Keratinocyte (primary cell): ENCODE results near the gene ALK. TPM values are rescaled to one million over a fixed set of nuclear protein-coding genes. Genes with fewer than 3 reads are reported as not detected.

Experiments
- DNase-seq: peaks from one replicate; pipeline ENCODE4 v3.0.0-alpha.2; 2011; ENCODE audit warnings: low read depth, missing footprints, low spot score
- FAIRE-seq: peaks from 2 replicates; lab custom pipeline; 2011; peaks lifted over from hg19 to GRCh38; lab: Jason Lieb, UNC
- H2AFZ ChIP-seq: 2 replicates; pipeline ENCODE4 v1.6.0; 2012; ENCODE audit warnings: low read length, control low read depth, inconsistent platforms; ENCODE audit not compliant: control insufficient read depth
- H3K27ac ChIP-seq: 2 replicates; pipeline ENCODE4 v1.5.1; 2011; ENCODE audit warnings: low read length; ENCODE audit not compliant: control insufficient read depth, insufficient read depth
- H3K27me3 ChIP-seq: 3 replicates; pipeline ENCODE4 v1.6.0; 2011; ENCODE audit warnings: low read length; ENCODE audit not compliant: control insufficient read depth, insufficient read depth; ENCODE audit errors: extremely low read depth
- H3K36me3 ChIP-seq, 2 experiments: 2 replicates in 1 of 2; 3 replicates in 1 of 2; pipeline ENCODE4 v1.5.1; 2011; ENCODE audit warnings: low read length in 2 of 2, mild to moderate bottlenecking in 1 of 2; ENCODE audit not compliant: control insufficient read depth in 2 of 2, insufficient read depth in 2 of 2; ENCODE audit errors: extremely low read depth in 1 of 2
- H3K4me1 ChIP-seq: 3 replicates; pipeline ENCODE4 v1.5.1; 2011; ENCODE audit warnings: low read length; ENCODE audit not compliant: control insufficient read depth, insufficient read depth; ENCODE audit errors: extremely low read depth
- H3K4me2 ChIP-seq: 3 replicates; pipeline ENCODE4 v1.6.0; 2011; ENCODE audit warnings: low read depth, low read length; ENCODE audit not compliant: control insufficient read depth, insufficient read depth; ENCODE audit errors: extremely low read depth
- H3K4me3 ChIP-seq, 3 experiments: fragments of 200-600 bp in 1 of 3; sonication (generic) in 1 of 3; 2 replicates in 2 of 3; 3 replicates in 1 of 3; pipeline ENCODE4 v1.5.1; 2011 to 2016; ENCODE audit warnings: low read length in 3 of 3, mild to moderate bottlenecking in 3 of 3, control low read depth in 2 of 3, inconsistent platforms in 1 of 3, low read depth in 1 of 3, mixed read lengths in 1 of 3, mixed run types in 1 of 3, moderate library complexity in 1 of 3; ENCODE audit not compliant: control insufficient read depth in 2 of 3, insufficient read depth in 2 of 3; ENCODE audit errors: extremely low read depth in 1 of 3
- H3K79me2 ChIP-seq: 2 replicates; pipeline ENCODE4 v1.6.0; 2012; ENCODE audit warnings: low read length; ENCODE audit not compliant: control insufficient read depth, insufficient read depth
- H3K9ac ChIP-seq: 3 replicates; pipeline ENCODE4 v1.6.0; 2011; ENCODE audit warnings: low read length; ENCODE audit not compliant: control insufficient read depth, insufficient read depth; ENCODE audit errors: extremely low read depth
- H3K9me1 ChIP-seq: 3 replicates; pipeline ENCODE4 v1.6.0; 2011; ENCODE audit warnings: low read length; ENCODE audit not compliant: control insufficient read depth, insufficient read depth; ENCODE audit errors: extremely low read depth
- H3K9me3 ChIP-seq: 2 replicates; pipeline ENCODE4 v1.5.1; 2012; ENCODE audit warnings: low read depth, low read length; ENCODE audit not compliant: control insufficient read depth
- H4K20me1 ChIP-seq: 3 replicates; pipeline ENCODE4 v1.6.0; 2011; ENCODE audit warnings: low read length; ENCODE audit not compliant: control insufficient read depth, insufficient read depth; ENCODE audit errors: extremely low read depth
- CTCF ChIP-seq, 3 experiments: IDR thresholded peaks in 1 of 3; conservative IDR thresholded peaks in 1 of 3; optimal IDR thresholded peaks in 1 of 3; 2 replicates in 2 of 3; 3 replicates in 1 of 3; pipeline versions ENCODE3 to v1.5.1; 2011; ENCODE audit warnings: low read length in 3 of 3, mild to moderate bottlenecking in 3 of 3, moderate library complexity in 2 of 3, control low read depth in 1 of 3, inconsistent platforms in 1 of 3; ENCODE audit not compliant: insufficient read depth in 2 of 3; ENCODE audit errors: extremely low read depth in 1 of 3
- EZH2 ChIP-seq: IDR thresholded peaks from one replicate; pipeline ENCODE4 v1.6.1; 2012; ENCODE audit warnings: inconsistent platforms, mild to moderate bottlenecking, low read length, moderate library complexity
- dilution Hi-C: fragments of 300-500 bp; cut with MboI; formaldehyde crosslinking; loops from one replicate; pipeline ENCODE4 v1.7.0; 2020; ENCODE audit warnings: low sequenced_read_pairs; ENCODE audit not compliant: extremely low pct_ligation_motif_present
- polyA plus RNA-seq, 5 experiments: library from polyadenylated mRNA; depleted of rRNA in 3 of 5; stranded (reverse) in 3 of 5; stranded (forward) in 1 of 5; unstranded in 1 of 5; fragments of >200 nt; gene quantifications; 1 replicate in 1 of 5; 2 replicates in 3 of 5; 3 replicates in 1 of 5; pipeline versions ENCODE4 v1.2.1 to v1.2.3, GENCODE V29; 2011 to 2012; ENCODE audit warnings: missing spikeins in 2 of 5, low read depth in 1 of 5, low replicate concordance in 1 of 5

Gene ALK
- polyA plus RNA-seq, 1 donor (not counting 4 experiments of a cell fraction or from before 2014, with no cell fraction given), result not detected

- no peak for DNase-seq
- no peaks in the 10 kb centered on the region for H3K9me1 ChIP-seq
- no peaks in the 10 kb centered on the region for H3K9me3 ChIP-seq
- no peak overlapping the region for H3K4me3 ChIP-seq
- H3K9ac ChIP-seq, result no peak overlapping the region
- no peak overlapping the region for H3K27ac ChIP-seq
- no peaks in the 10 kb centered on the region for H3K36me3 ChIP-seq
- H3K27me3 ChIP-seq, result peaks cover 3% of the 10 kb centered on the region
- no peaks in the 10 kb centered on the region for H4K20me1 ChIP-seq
- TF ChIP-seq EZH2 (no peak), CTCF (optimal IDR thresholded peaks at IDR 0.05 in 1 of 3, IDR thresholded peaks at IDR 0.05 in 1 of 3, conservative IDR thresholded peaks at IDR 0.05 in 1 of 3; ENCODE audit: extremely low read depth in 1 of 3, insufficient read depth in 2 of 3, low read length in 3 of 3) (no peak)
- H3K4me1 ChIP-seq, result no peaks in the 10 kb centered on the region
- FAIRE-seq, result no peak
- dilution Hi-C loops, result no loop called here
- no peak overlapping the region for H3K4me2 ChIP-seq
- no peaks in the 10 kb centered on the region for H3K79me2 ChIP-seq
- H2AFZ ChIP-seq, result no peak overlapping the region
Observed at GRCh38 chr2:29731948-29732347, 189.4 kb downstream of the ALK start.

- H3K4me2 ChIP-seq, result no peak overlapping the region
Observed at GRCh38 chr2:29729932-29730331, 191.5 kb downstream of the ALK start.

More at GRCh38 chr2:29729932-29730331, 191.5 kb downstream of the ALK start:
- Histone ChIP-seq H3K9ac (no peak overlapping the region), H3K27me3 (peaks cover 3% of the 10 kb centered on the region), H3K79me2 (no peaks in the 10 kb centered on the region), H3K4me3 (no peak overlapping the region), H3K9me1 (no peaks in the 10 kb centered on the region), H3K9me3 (no peaks in the 10 kb centered on the region), H3K27ac (no peak overlapping the region), H3K36me3 (no peaks in the 10 kb centered on the region), H4K20me1 (no peaks in the 10 kb centered on the region), H2AFZ (no peak overlapping the region), H3K4me1 (no peaks in the 10 kb centered on the region)
- TF ChIP-seq CTCF (optimal IDR thresholded peaks at IDR 0.05 in 1 of 3, IDR thresholded peaks at IDR 0.05 in 1 of 3, conservative IDR thresholded peaks at IDR 0.05 in 1 of 3; ENCODE audit: extremely low read depth in 1 of 3, insufficient read depth in 2 of 3, low read length in 3 of 3) (no peak), EZH2 (no peak)
- FAIRE-seq (no peak), DNase-seq (no peak)
- dilution Hi-C loops, result no loop called here
